Caco-2 (cell line): ENCODE results near the gene USH2A. TPM values are rescaled to one million over a fixed set of nuclear protein-coding genes. Genes with fewer than 3 reads are reported as not detected.

ENCODE experiments used
- BruUV-seq: library from RNA; stranded (reverse); fragments of 400-500 nt; replicated peaks from 2 replicates; lab custom pipeline; 2021; lab: Mats Ljungman, UMichigan
- CTCF ChIA-PET: fragments of 300-600 bp; sonication (Branson Sonifier 250); formaldehyde crosslinking; loops from one replicate; lab custom pipeline; 2022; ENCODE audit warnings: antibody characterized with exemption; lab: Charles Lee
- POLR2A ChIA-PET: fragments of 300-600 bp; sonication (Branson Sonifier 250); formaldehyde crosslinking; loops from one replicate; lab custom pipeline; 2022; ENCODE audit warnings: antibody characterized with exemption; lab: Charles Lee
- DNase-seq, 2 experiments: peaks; one replicate each; pipeline versions ENCODE4 v3.0.0 to v3.0.0-alpha.2; 2020 to 2022
- H3K27me3 ChIP-seq: replicated peaks from 2 replicates; pipeline ENCODE4 v1.6.0; 2011; ENCODE audit warnings: low read length; ENCODE audit not compliant: control insufficient read depth, insufficient read depth
- H3K36me3 ChIP-seq: 2 replicates; pipeline ENCODE4 v1.5.1; 2011; ENCODE audit warnings: low read length; ENCODE audit not compliant: control insufficient read depth, insufficient read depth
- H3K4me1 ChIP-seq: fragments of 250-450 bp; sonication (Bioruptor Pico); 2 replicates; pipeline ENCODE4 v1.5.1; 2020; ENCODE audit warnings: mild to moderate bottlenecking
- H3K4me3 ChIP-seq: 2 replicates; pipeline ENCODE4 v1.5.1; 2011; ENCODE audit warnings: low read depth, mild to moderate bottlenecking, control low read depth, low read length
- H3K9me3 ChIP-seq: fragments of 250-450 bp; sonication (Bioruptor Pico); 2 replicates; pipeline ENCODE4 v1.5.1; 2020; ENCODE audit warnings: mild to moderate bottlenecking, moderate library complexity
- H3K27ac Mint-ChIP-seq: one replicate; pipeline ENCODE4 v1.8.0; 2022; ENCODE audit warnings: mixed read lengths; ENCODE audit not compliant: unreplicated experiment
- H3K27me3 Mint-ChIP-seq: one replicate; pipeline ENCODE4 v1.8.0; 2022; ENCODE audit warnings: mixed read lengths; ENCODE audit not compliant: insufficient read depth, unreplicated experiment
- H3K36me3 Mint-ChIP-seq: one replicate; pipeline ENCODE4 v1.8.0; 2022; ENCODE audit warnings: mild to moderate bottlenecking, mixed read lengths; ENCODE audit not compliant: insufficient read depth, unreplicated experiment
- H3K4me1 Mint-ChIP-seq: one replicate; pipeline ENCODE4 v1.8.0; 2022; ENCODE audit warnings: low read depth, mixed read lengths; ENCODE audit not compliant: unreplicated experiment
- H3K4me3 Mint-ChIP-seq: one replicate; pipeline ENCODE4 v1.8.0; 2022; ENCODE audit warnings: mild to moderate bottlenecking, moderate library complexity, mixed read lengths; ENCODE audit not compliant: unreplicated experiment
- H3K9me3 Mint-ChIP-seq: one replicate; pipeline ENCODE4 v1.8.0; 2022; ENCODE audit warnings: mixed read lengths; ENCODE audit not compliant: unreplicated experiment
- intact Hi-C: fragments of 100-400 bp; cut with micrococcal nuclease; formaldehyde crosslinking; loops from one replicate; pipeline ENCODE4 v1.10.0; 2022; ENCODE audit not compliant: unreplicated experiment
- total RNA-seq: library from RNA; stranded (reverse); gene quantifications from 2 replicates; pipeline ENCODE4 v1.2.3, GENCODE V29; 2022
- TF ChIP-seq, protein P1 (sequence below), 2 experiments: fragments of 200-600 bp in 1 of 2; IDR thresholded peaks; 1 replicate in 1 of 2; 2 replicates in 1 of 2; pipeline versions ENCODE4 v1.5.1 to v1.8.0; 2011 to 2022; ENCODE audit warnings: antibody characterized with exemption in 1 of 2, control low read depth in 1 of 2, inconsistent platforms in 1 of 2, low read depth in 1 of 2, low read length in 1 of 2, mild to moderate bottlenecking in 1 of 2, moderate library complexity in 1 of 2; ENCODE audit not compliant: insufficient read depth in 1 of 2, severe bottlenecking in 1 of 2, unreplicated experiment in 1 of 2

The USH2A gene
- total RNA-seq, 1 experiment from 2014 or later: 0.11 TPM

DNA sequence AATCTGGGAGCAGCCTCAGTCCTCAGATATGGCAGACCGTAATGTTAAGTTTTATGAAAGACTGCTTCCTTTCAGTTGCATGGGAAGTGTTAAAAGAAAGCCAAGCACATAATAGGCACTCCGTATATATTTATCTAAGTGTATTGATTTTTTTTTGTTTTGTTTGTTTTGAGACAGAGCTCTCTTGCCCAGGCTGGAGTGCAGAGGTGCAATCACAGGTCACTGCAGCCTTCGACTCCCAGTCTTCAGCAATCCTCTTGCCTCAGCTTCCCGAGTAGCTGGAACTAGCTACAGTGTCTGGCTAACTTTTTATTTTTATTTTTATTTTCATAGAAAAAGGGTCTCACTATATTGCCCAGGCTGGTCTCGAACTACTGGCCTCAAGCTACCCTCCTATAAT, 341.8 kb downstream of the USH2A start:
- intact Hi-C loops: no loop called here
- ChIA-PET POLR2A (no interaction called here), CTCF (interaction anchor here (0.7 kb wide), 1 partner anchor 112 kb away, joined by 4 read pairs; no protein-coding TSS in a partner anchor)
- DNase-seq: no peak
- Histone ChIP-seq H3K27me3 (no peaks in the 10 kb centered on the region), H3K9me3 (no peaks in the 10 kb centered on the region), H3K4me1 (no peaks in the 10 kb centered on the region), H3K36me3 (no peaks in the 10 kb centered on the region), H3K4me3 (no peak overlapping the region)
- Mint-ChIP-seq H3K4me3 (no peak overlapping the region), H3K27ac (no peak overlapping the region), H3K36me3 (no peaks in the 10 kb centered on the region), H3K4me1 (peaks cover 9% of the 10 kb centered on the region), H3K9me3 (no peaks in the 10 kb centered on the region), H3K27me3 (peaks cover 6% of the 10 kb centered on the region)
- no TSS peak for BruUV-seq
- TF ChIP-seq, protein P1, sequence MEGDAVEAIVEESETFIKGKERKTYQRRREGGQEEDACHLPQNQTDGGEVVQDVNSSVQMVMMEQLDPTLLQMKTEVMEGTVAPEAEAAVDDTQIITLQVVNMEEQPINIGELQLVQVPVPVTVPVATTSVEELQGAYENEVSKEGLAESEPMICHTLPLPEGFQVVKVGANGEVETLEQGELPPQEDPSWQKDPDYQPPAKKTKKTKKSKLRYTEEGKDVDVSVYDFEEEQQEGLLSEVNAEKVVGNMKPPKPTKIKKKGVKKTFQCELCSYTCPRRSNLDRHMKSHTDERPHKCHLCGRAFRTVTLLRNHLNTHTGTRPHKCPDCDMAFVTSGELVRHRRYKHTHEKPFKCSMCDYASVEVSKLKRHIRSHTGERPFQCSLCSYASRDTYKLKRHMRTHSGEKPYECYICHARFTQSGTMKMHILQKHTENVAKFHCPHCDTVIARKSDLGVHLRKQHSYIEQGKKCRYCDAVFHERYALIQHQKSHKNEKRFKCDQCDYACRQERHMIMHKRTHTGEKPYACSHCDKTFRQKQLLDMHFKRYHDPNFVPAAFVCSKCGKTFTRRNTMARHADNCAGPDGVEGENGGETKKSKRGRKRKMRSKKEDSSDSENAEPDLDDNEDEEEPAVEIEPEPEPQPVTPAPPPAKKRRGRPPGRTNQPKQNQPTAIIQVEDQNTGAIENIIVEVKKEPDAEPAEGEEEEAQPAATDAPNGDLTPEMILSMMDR (IDR thresholded peaks at IDR 0.05; ENCODE audit: insufficient read depth in 1 of 2, low read depth in 1 of 2, low read length in 1 of 2, severe bottlenecking in 1 of 2, unreplicated experiment in 1 of 2): no peak

DNA sequence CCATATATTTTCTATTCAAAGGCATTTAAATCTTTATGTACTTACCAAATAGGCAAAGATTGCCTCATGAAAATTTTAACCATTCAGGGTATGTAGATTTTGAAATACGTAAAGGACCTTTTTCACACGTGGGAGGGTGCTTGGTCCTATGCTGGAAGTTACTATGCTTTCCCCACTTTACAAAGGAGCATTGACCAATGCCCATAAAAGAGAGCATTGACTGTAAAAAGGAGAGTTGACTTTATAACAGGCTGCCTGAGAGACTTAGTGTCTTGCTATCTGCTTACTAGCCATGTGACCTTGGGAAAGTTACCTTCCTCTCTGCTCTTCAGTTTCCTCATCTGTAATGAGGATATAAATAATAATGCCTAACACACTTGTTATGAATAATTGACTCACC, 346.5 kb downstream of the USH2A start:
- Mint-ChIP-seq H3K36me3 (no peaks in the 10 kb centered on the region), H3K9me3 (no peaks in the 10 kb centered on the region), H3K27me3 (peaks cover 6% of the 10 kb centered on the region), H3K4me3 (no peak overlapping the region), H3K4me1 (peaks cover 15% of the 10 kb centered on the region), H3K27ac (no peak overlapping the region)
- intact Hi-C loops: no loop called here
- no TSS peak for BruUV-seq
- no peak overlapping the region for H3K4me3 ChIP-seq
- TF ChIP-seq, protein P1 (IDR thresholded peaks at IDR 0.05; ENCODE audit: insufficient read depth in 1 of 2, low read depth in 1 of 2, low read length in 1 of 2, severe bottlenecking in 1 of 2, unreplicated experiment in 1 of 2): no peak
- no peak for DNase-seq
- no peaks in the 10 kb centered on the region for H3K27me3 ChIP-seq
- ChIA-PET CTCF (no interaction called here), POLR2A (no interaction called here)
- no peaks in the 10 kb centered on the region for H3K4me1 ChIP-seq
- no peaks in the 10 kb centered on the region for H3K36me3 ChIP-seq
- no peaks in the 10 kb centered on the region for H3K9me3 ChIP-seq

DNA sequence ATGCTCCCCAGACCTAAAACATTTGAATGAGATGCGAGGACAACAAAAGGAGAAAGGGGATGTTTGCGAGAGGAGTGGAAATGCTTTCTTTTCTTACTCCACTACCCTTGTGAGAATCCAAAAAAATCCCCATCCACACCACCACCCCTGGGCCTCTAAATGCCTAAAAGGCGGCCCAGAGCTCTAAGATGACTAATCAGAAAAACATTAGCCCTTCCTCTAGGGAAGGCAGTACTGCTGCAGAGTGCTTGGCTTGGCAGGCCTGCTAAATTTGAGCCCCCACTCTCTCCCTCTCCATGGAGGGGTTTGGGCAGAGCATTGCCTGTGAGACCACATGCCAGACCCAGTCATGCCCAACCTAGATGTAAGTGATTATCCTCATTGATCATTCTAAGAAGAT, 347.9 kb downstream of the USH2A start:
- no peaks in the 10 kb centered on the region for H3K9me3 ChIP-seq
- POLR2A ChIA-PET: no interaction called here
- intact Hi-C loops: no loop called here
- CTCF ChIA-PET: no interaction called here
- H3K4me3 ChIP-seq: no peak overlapping the region
- no peaks in the 10 kb centered on the region for H3K36me3 Mint-ChIP-seq
- no peak for DNase-seq
- H3K4me3 Mint-ChIP-seq: no peak overlapping the region
- no peak overlapping the region for H3K27ac Mint-ChIP-seq
- H3K4me1 ChIP-seq: peaks cover 3% of the 10 kb centered on the region; the same call in 1 of the 2 replicates
- no peaks in the 10 kb centered on the region for H3K36me3 ChIP-seq
- H3K27me3 ChIP-seq: no peaks in the 10 kb centered on the region
- no peaks in the 10 kb centered on the region for H3K9me3 Mint-ChIP-seq
- peaks cover 15% of the 10 kb centered on the region for H3K4me1 Mint-ChIP-seq
- H3K27me3 Mint-ChIP-seq: peaks cover 6% of the 10 kb centered on the region
- TF ChIP-seq, protein P1 (IDR thresholded peaks at IDR 0.05; ENCODE audit: insufficient read depth in 1 of 2, low read depth in 1 of 2, low read length in 1 of 2, severe bottlenecking in 1 of 2, unreplicated experiment in 1 of 2): no peak
- no TSS peak for BruUV-seq
